SK-N-SH (cell line): ENCODE results near the gene UBE2G1. TPM values are rescaled to one million over a fixed set of nuclear protein-coding genes. Genes with fewer than 3 reads are reported as not detected.

Source experiments
- CTCF ChIA-PET: fragments of 300-600, 350-600 bp; formaldehyde crosslinking; extraction: SDS; loops from one replicate; lab custom pipeline; 2021; lab: Yijun Ruan, JAX
- POLR2A ChIA-PET: fragments of 350-600 bp; sonication (Branson Sonifier 250); formaldehyde crosslinking; extraction: SDS; loops from one replicate; lab custom pipeline; 2020; ENCODE audit warnings: antibody characterized with exemption, inconsistent platforms; lab: Yijun Ruan, JAX
- DNase-seq: peaks from one replicate; pipeline ENCODE4 v3.0.0; 2012
- H2AFZ ChIP-seq: fragments of 200-600 bp; sonication (generic); 2 replicates; pipeline ENCODE4 v1.8.1; 2016; ENCODE audit warnings: antibody characterized with exemption, mild to moderate bottlenecking, low read depth
- H3F3A ChIP-seq: fragments of 200-600 bp; sonication (generic); replicated peaks from 2 replicates; pipeline ENCODE3; 2016; ENCODE audit warnings: antibody characterized with exemption, mild to moderate bottlenecking; ENCODE audit not compliant: insufficient read depth
- H3K27ac ChIP-seq, 2 experiments: fragments of 200-500 bp in 1 of 2; fragments of 200-600 bp in 1 of 2; sonication (Bioruptor generic) in 1 of 2; sonication (generic), shearing (Covaris generic) in 1 of 2; 2 replicates each; pipeline versions ENCODE4 v1.5.1 to v1.6.1; 2014 to 2016; ENCODE audit warnings: low read depth in 2 of 2, inconsistent platforms in 1 of 2, low read length in 1 of 2, mild to moderate bottlenecking in 1 of 2, mixed read lengths in 1 of 2
- H3K27me3 ChIP-seq: fragments of 200-600 bp; sonication (generic), shearing (Covaris generic); 2 replicates; pipeline ENCODE4 v1.6.1; 2016; ENCODE audit warnings: mixed run types; ENCODE audit not compliant: insufficient read depth
- H3K36me3 ChIP-seq, 2 experiments: fragments of 200-500 bp in 1 of 2; fragments of 200-600 bp in 1 of 2; sonication (Bioruptor generic) in 1 of 2; sonication (generic) in 1 of 2; replicated peaks in 1 of 2; 2 replicates each; pipeline versions ENCODE3 to v1.5.1; 2014 to 2016; ENCODE audit warnings: low read length in 1 of 2, mild to moderate bottlenecking in 1 of 2; ENCODE audit not compliant: insufficient read depth in 2 of 2, control insufficient read depth in 1 of 2
- H3K4me1 ChIP-seq, 2 experiments: fragments of 200-500 bp in 1 of 2; fragments of 200-600 bp in 1 of 2; sonication (Bioruptor generic) in 1 of 2; sonication (generic), shearing (Covaris generic) in 1 of 2; 2 replicates each; pipeline versions ENCODE4 v1.5.1 to v1.6.1; 2014 to 2016; ENCODE audit warnings: low read depth in 1 of 2, low read length in 1 of 2, mixed run types in 1 of 2; ENCODE audit not compliant: insufficient read depth in 2 of 2, control insufficient read depth in 1 of 2
- H3K4me2 ChIP-seq: fragments of 200-600 bp; sonication (generic), shearing (Covaris generic); 2 replicates; pipeline ENCODE4 v1.6.1; 2017; ENCODE audit warnings: mixed run types
- H3K4me3 ChIP-seq, 2 experiments: fragments of 200-500 bp in 1 of 2; fragments of 200-600 bp in 1 of 2; sonication (Bioruptor generic) in 1 of 2; sonication (generic), shearing (Covaris generic) in 1 of 2; 2 replicates each; pipeline versions ENCODE4 v1.5.1 to v1.8.1; 2014 to 2016; ENCODE audit warnings: low read depth in 2 of 2, inconsistent platforms in 1 of 2, low read length in 1 of 2, mild to moderate bottlenecking in 1 of 2, mixed read lengths in 1 of 2, moderate library complexity in 1 of 2
- H3K79me2 ChIP-seq: fragments of 200-600 bp; sonication (generic); 2 replicates; pipeline ENCODE4 v1.8.1; 2017; ENCODE audit warnings: mild to moderate bottlenecking; ENCODE audit not compliant: insufficient read depth
- H3K9ac ChIP-seq: fragments of 200-600 bp; sonication (generic); 2 replicates; pipeline ENCODE4 v1.6.1; 2017; ENCODE audit warnings: mixed run types
- H3K9me2 ChIP-seq: fragments of 200-600 bp; sonication (generic); 2 replicates; pipeline ENCODE4 v1.6.1; 2017; ENCODE audit warnings: mixed run types
- H3K9me3 ChIP-seq: fragments of 200-600 bp; sonication (generic); 2 replicates; pipeline ENCODE4 v1.6.1; 2017; ENCODE audit warnings: mixed run types, mild to moderate bottlenecking, moderate library complexity
- H4K20me1 ChIP-seq: fragments of 200-600 bp; sonication (generic); 2 replicates; pipeline ENCODE4 v1.6.1; 2017; ENCODE audit warnings: mild to moderate bottlenecking, mixed run types; ENCODE audit not compliant: insufficient read depth
- CHD2 ChIP-seq: fragments of 150-350 bp; IDR thresholded peaks from 2 replicates; pipeline ENCODE4 v1.6.1; 2018; ENCODE audit warnings: low read length; ENCODE audit not compliant: partially characterized antibody
- CTCF ChIP-seq: fragments of 200-600 bp; sonication (generic); IDR thresholded peaks from 2 replicates; pipeline ENCODE4 v1.6.1; 2017; ENCODE audit warnings: antibody characterized with exemption, mild to moderate bottlenecking, moderate library complexity
- EZH2phosphoT487 ChIP-seq: fragments of 200-600 bp; sonication (generic); IDR thresholded peaks from 2 replicates; pipeline ENCODE4 v1.6.1; 2017; ENCODE audit warnings: low read depth, mixed run types, mild to moderate bottlenecking, antibody characterized with exemption, moderate library complexity, borderline replicate concordance
- FOSL2 ChIP-seq: IDR thresholded peaks from 2 replicates; pipeline ENCODE4 v1.4.0; 2012; ENCODE audit warnings: low read depth, mild to moderate bottlenecking, moderate library complexity, borderline replicate concordance
- GABPA ChIP-seq: IDR thresholded peaks from 2 replicates; pipeline ENCODE4 v1.4.0; 2012; ENCODE audit warnings: low read depth, mild to moderate bottlenecking
- JUND ChIP-seq: IDR thresholded peaks from 2 replicates; pipeline ENCODE4 v1.4.0; 2012
- MEF2A ChIP-seq: IDR thresholded peaks from 2 replicates; pipeline ENCODE4 v1.4.0; 2012; ENCODE audit warnings: low read depth, borderline replicate concordance
- MXI1 ChIP-seq: IDR thresholded peaks from 2 replicates; pipeline ENCODE4 v1.6.1; 2012; ENCODE audit warnings: mild to moderate bottlenecking, low read depth, low read length, improper control_type of control experiment
- NRF1 ChIP-seq: IDR thresholded peaks from 2 replicates; pipeline ENCODE4 v1.6.1; 2012; ENCODE audit warnings: low read depth, mild to moderate bottlenecking, low read length
- POLR2AphosphoS5 ChIP-seq: IDR thresholded peaks from 2 replicates; pipeline ENCODE4 v1.6.1; 2012; ENCODE audit warnings: low read depth, low read length
- RAD21 ChIP-seq: IDR thresholded peaks from 2 replicates; pipeline ENCODE4 v1.6.1; 2012; ENCODE audit warnings: mild to moderate bottlenecking, low read length
- REST ChIP-seq: IDR thresholded peaks from 2 replicates; pipeline ENCODE4 v1.6.1; 2012; ENCODE audit warnings: mild to moderate bottlenecking, low read depth, low read length, moderate library complexity
- RFX5 ChIP-seq: IDR thresholded peaks from 2 replicates; pipeline ENCODE4 v1.6.1; 2012; ENCODE audit warnings: mild to moderate bottlenecking, improper control_type of control experiment, low read length
- SMC3 ChIP-seq: IDR thresholded peaks from 2 replicates; pipeline ENCODE4 v1.6.1; 2012; ENCODE audit warnings: low read depth, low read length, improper control_type of control experiment
- TAF1 ChIP-seq: IDR thresholded peaks from 2 replicates; pipeline ENCODE4 v1.6.1; 2012; ENCODE audit warnings: low read depth, mild to moderate bottlenecking, low read length, moderate library complexity, borderline replicate concordance
- WGBS: methylation state at CpG from one replicate; pipeline ENCODE4 v1.1.6; 2017; ENCODE audit warnings: low lambda C conversion rate; 5-methylcytosine and 5-hydroxymethylcytosine counted together
- polyA plus RNA-seq, 3 experiments: library from polyadenylated mRNA; depleted of rRNA; stranded (reverse); fragments of >200 nt; gene quantifications; 2 replicates each; pipeline ENCODE4 v1.2.3, GENCODE V29; 2012

UBE2G1 gene
- polyA plus RNA-seq, 1 of the 3 experiments (the other 2 are of a cell fraction): 23.2 TPM

- H3K9ac ChIP-seq: no peak overlapping the region
- CTCF ChIA-PET: no interaction called here
- 41% methylated on average over 7 of the region's 7 CpGs for WGBS
These were observed 36.6 kb downstream of the UBE2G1 start for GRCh38 chr17:4329838-4330237.

GRCh38 chr17:4327606-4328005, 38.9 kb downstream of the UBE2G1 start:
- peaks cover 5 to 11% of the 10 kb centered on the region in 2 experiments; a peak in 2 of 4 replicates for H3K4me1 ChIP-seq
- TF ChIP-seq POLR2AphosphoS5 (no peak), GABPA (no peak), TAF1 (no peak), EZH2phosphoT487 (no peak), REST (no peak), CTCF (no peak), RAD21 (no peak), SMC3 (no peak), RFX5 (no peak), MEF2A (no peak), NRF1 (no peak)

More at GRCh38 chr17:4329838-4330237, 36.6 kb downstream of the UBE2G1 start:
- Histone ChIP-seq H3K79me2 (peaks cover 100% of the 10 kb centered on the region), H3K27ac (peak overlapping the region in 1 of 2 experiments; percentile 63; a peak in 2 of 4 replicates), H3K9me2 (no peaks in the 10 kb centered on the region), H3K9me3 (no peaks in the 10 kb centered on the region), H3K4me3 (no peak overlapping the region), H2AFZ (no peak overlapping the region), H3F3A (peaks cover 34% of the 10 kb centered on the region), H3K36me3 (peaks cover 0 to 17% of the 10 kb centered on the region in 2 experiments), H3K27me3 (no peaks in the 10 kb centered on the region), H3K4me2 (no peak overlapping the region), H4K20me1 (peaks cover 95% of the 10 kb centered on the region), H3K4me1 (peaks cover 5 to 18% of the 10 kb centered on the region in 2 experiments; a peak in 2 of 4 replicates)
- POLR2A ChIA-PET: no interaction called here
- DNase-seq: no peak
- TF ChIP-seq CHD2 (no peak), RAD21 (no peak), MXI1 (no peak), FOSL2 (peak; percentile 44), REST (no peak), JUND (0 out of 2 replicates have a peak, but pooled peaks have one; percentile 22)

More at GRCh38 chr17:4327606-4328005, 38.9 kb downstream of the UBE2G1 start:
- Histone ChIP-seq H3K4me2 (no peak overlapping the region), H3F3A (peaks cover 29% of the 10 kb centered on the region), H2AFZ (no peak overlapping the region), H3K36me3 (peaks cover 0 to 17% of the 10 kb centered on the region in 2 experiments), H3K9me2 (no peaks in the 10 kb centered on the region), H3K27ac (peak overlapping the region in 1 of 2 experiments; percentile 34; a peak in 1 of 4 replicates), H3K9ac (no peak overlapping the region), H4K20me1 (peaks cover 95% of the 10 kb centered on the region), H3K79me2 (peaks cover 100% of the 10 kb centered on the region), H3K4me3 (no peak overlapping the region), H3K9me3 (no peaks in the 10 kb centered on the region), H3K27me3 (no peaks in the 10 kb centered on the region)
- 69% methylated on average over 5 of the region's 5 CpGs for WGBS
- CTCF ChIA-PET: interaction anchor here (1.2 kb wide), 1 partner anchor 23 kb away, joined by 3 read pairs; no protein-coding TSS in a partner anchor
- POLR2A ChIA-PET: no interaction called here
- DNase-seq: no peak
